ENCODE data around the gene ZNF850. TPM values are rescaled to one million over a fixed set of nuclear protein-coding genes. Genes with fewer than 3 reads are reported as not detected.

Gene ZNF850
- total and polyA plus RNA-seq, 9 of the 15 experiments (the other 6 are each of a cell fraction or from before 2014, with no cell fraction given): 1.2 to 13.0 (median 5.9) TPM

DNA sequence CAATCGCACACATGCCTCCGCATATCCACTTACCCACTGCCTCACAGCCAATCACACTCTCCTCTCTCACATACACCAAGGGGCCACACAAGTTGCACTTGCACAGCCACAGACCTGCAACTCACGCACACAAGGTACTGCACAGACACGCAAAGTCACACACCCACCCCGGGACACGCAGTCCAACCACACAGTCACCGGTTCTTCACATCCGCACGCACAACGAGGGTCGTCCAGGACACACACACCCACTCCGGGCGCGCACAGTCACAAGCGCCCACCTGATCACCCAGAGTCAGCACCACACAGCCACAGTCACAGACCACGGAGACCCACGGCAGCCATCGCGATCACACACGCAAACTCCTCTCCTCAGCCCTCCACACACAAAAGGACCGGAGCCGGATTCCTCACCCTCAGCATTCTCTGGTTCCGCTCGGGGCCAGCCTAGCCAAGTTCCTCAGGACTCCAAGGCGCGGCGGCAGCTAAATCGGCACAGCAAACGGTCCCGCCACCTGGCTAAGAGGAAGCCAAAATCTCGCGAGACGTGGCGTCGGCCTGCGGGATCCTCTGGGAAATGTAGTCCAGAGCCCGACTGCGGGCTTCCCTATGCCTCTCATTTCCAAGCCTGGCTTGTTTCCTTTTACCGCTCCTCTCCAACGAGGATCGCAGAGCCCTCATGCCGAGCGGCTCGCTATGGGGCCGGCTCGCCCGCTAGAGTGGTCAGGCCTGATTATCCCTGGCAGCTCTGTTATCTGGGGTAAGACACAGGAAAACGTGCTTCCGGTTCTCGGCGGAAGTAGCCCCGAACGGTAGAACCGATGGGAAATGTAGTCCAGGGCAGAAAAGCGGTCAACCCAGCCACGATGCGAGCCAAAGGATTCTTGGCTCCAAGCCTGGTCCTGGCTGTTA lies at the start of gene ZNF850 (continued):
- no peak for TF ChIP-seq BACH1 (tag; IDR thresholded peaks at IDR 0.05)
- no peak for TF ChIP-seq MYNN (IDR thresholded peaks at IDR 0.05)
- TF ChIP-seq MYNN (CRISPR knock-in tag; IDR thresholded peaks at IDR 0.05): no peak
- no peak for TF ChIP-seq ZKSCAN1 (IDR thresholded peaks at IDR 0.05; ENCODE audit: low read depth, low read length)
- no peak for TF ChIP-seq CREB1 (IDR thresholded peaks at IDR 0.05)
- TF ChIP-seq CREB1 (CRISPR knock-in tag; IDR thresholded peaks at IDR 0.05): no peak
- TF ChIP-seq, protein P1, sequence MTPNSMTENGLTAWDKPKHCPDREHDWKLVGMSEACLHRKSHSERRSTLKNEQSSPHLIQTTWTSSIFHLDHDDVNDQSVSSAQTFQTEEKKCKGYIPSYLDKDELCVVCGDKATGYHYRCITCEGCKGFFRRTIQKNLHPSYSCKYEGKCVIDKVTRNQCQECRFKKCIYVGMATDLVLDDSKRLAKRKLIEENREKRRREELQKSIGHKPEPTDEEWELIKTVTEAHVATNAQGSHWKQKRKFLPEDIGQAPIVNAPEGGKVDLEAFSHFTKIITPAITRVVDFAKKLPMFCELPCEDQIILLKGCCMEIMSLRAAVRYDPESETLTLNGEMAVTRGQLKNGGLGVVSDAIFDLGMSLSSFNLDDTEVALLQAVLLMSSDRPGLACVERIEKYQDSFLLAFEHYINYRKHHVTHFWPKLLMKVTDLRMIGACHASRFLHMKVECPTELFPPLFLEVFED (CRISPR knock-in tag; conservative IDR thresholded peaks at IDR 0.05): peak; percentile 40; the same call in 1 of the 2 replicates
- no peak for TF ChIP-seq HOMEZ (CRISPR knock-in tag; IDR thresholded peaks at IDR 0.05)
- TF ChIP-seq PRMT5 (CRISPR knock-in tag; IDR thresholded peaks at IDR 0.05): no peak
- no peak for TF ChIP-seq ZNF140 (CRISPR knock-in tag; IDR thresholded peaks at IDR 0.05)
- TF ChIP-seq RBM39 (optimal IDR thresholded peaks at IDR 0.05; ENCODE audit: low read depth, low read length): no peak
- no peak for TF ChIP-seq BCL6 (CRISPR knock-in tag; IDR thresholded peaks at IDR 0.05)
- TF ChIP-seq ZNF584 (CRISPR knock-in tag; IDR thresholded peaks at IDR 0.05; ENCODE audit: low read depth): no peak
- TF ChIP-seq ATF1 (CRISPR knock-in tag; IDR thresholded peaks at IDR 0.05): no peak
- peak; percentile 95 for TF ChIP-seq ATF1 (tag; IDR thresholded peaks at IDR 0.05)
- TF ChIP-seq CREB3 (tag; conservative IDR thresholded peaks at IDR 0.05; ENCODE audit: low read depth): peak; percentile 72; the same call in 1 of the 2 replicates
- peak; percentile 45; the same call in 1 of the 2 replicates for TF ChIP-seq PYGO2 (tag; IDR thresholded peaks at IDR 0.05)
- TF ChIP-seq PHF21A (IDR thresholded peaks at IDR 0.05; ENCODE audit: borderline replicate concordance, low read depth): no peak
- no peak for TF ChIP-seq NCOA4 (IDR thresholded peaks at IDR 0.05; ENCODE audit: partially characterized antibody)
- TF ChIP-seq CAMTA2 (CRISPR knock-in tag; conservative IDR thresholded peaks at IDR 0.05): no peak
- TF ChIP-seq THRAP3 (IDR thresholded peaks at IDR 0.05; ENCODE audit: borderline replicate concordance): no peak

Measured in K562 (cell line).